Astrocyte (in vitro differentiated cells and primary cell): ENCODE data around the gene ATP6V0E1. TPM values are rescaled to one million over a fixed set of nuclear protein-coding genes. Genes with fewer than 3 reads are reported as not detected.

Experiments used
- DNase-seq: peaks from one replicate; pipeline ENCODE4 v3.0.0-alpha.2; 2010; ENCODE audit warnings: low read depth
- FAIRE-seq: peaks from 2 replicates; lab custom pipeline; 2011; peaks lifted over from hg19 to GRCh38; lab: Jason Lieb, UNC
- H2AFZ ChIP-seq: 2 replicates; pipeline ENCODE4 v1.6.0; 2012; ENCODE audit warnings: low read depth, low read length, inconsistent platforms
- H3K27ac ChIP-seq: 2 replicates; pipeline ENCODE4 v1.5.1; 2011; ENCODE audit warnings: low read depth, low read length, inconsistent platforms
- H3K27me3 ChIP-seq: 2 replicates; pipeline ENCODE4 v1.6.0; 2011; ENCODE audit warnings: low read length, inconsistent platforms; ENCODE audit not compliant: insufficient read depth
- H3K36me3 ChIP-seq: 2 replicates; pipeline ENCODE4 v1.5.1; 2011; ENCODE audit warnings: low read length, inconsistent platforms; ENCODE audit not compliant: insufficient read depth
- H3K4me1 ChIP-seq: 2 replicates; pipeline ENCODE4 v1.5.1; 2011; ENCODE audit warnings: low read length, inconsistent platforms; ENCODE audit not compliant: insufficient read depth
- H3K4me2 ChIP-seq: 2 replicates; pipeline ENCODE4 v1.6.0; 2012; ENCODE audit warnings: low read length, inconsistent platforms
- H3K4me3 ChIP-seq: 2 replicates; pipeline ENCODE4 v1.5.1; 2011; ENCODE audit warnings: low read depth, mild to moderate bottlenecking, low read length, inconsistent platforms; ENCODE audit not compliant: insufficient read depth
- H3K79me2 ChIP-seq: 2 replicates; pipeline ENCODE4 v1.6.0; 2012; ENCODE audit warnings: mild to moderate bottlenecking, low read length, inconsistent platforms; ENCODE audit not compliant: insufficient read depth
- H3K9ac ChIP-seq: 2 replicates; pipeline ENCODE4 v1.6.0; 2012; ENCODE audit warnings: mild to moderate bottlenecking, low read length, inconsistent platforms
- H3K9me3 ChIP-seq: 2 replicates; pipeline ENCODE4 v1.5.1; 2012; ENCODE audit warnings: low read depth, mild to moderate bottlenecking, low read length, inconsistent platforms; ENCODE audit not compliant: insufficient read depth
- H4K20me1 ChIP-seq: 2 replicates; pipeline ENCODE4 v1.6.0; 2012; ENCODE audit warnings: low read length, inconsistent platforms; ENCODE audit not compliant: insufficient read depth
- H3K27ac Mint-ChIP-seq: one replicate; pipeline ENCODE4 v1.8.0; 2021; ENCODE audit warnings: mild to moderate bottlenecking, mixed read lengths; ENCODE audit not compliant: unreplicated experiment
- H3K27me3 Mint-ChIP-seq: one replicate; pipeline ENCODE4 v1.8.0; 2021; ENCODE audit warnings: low read depth, mixed read lengths; ENCODE audit not compliant: unreplicated experiment
- H3K36me3 Mint-ChIP-seq: one replicate; pipeline ENCODE4 v1.8.0; 2021; ENCODE audit warnings: low read depth, mixed read lengths; ENCODE audit not compliant: unreplicated experiment
- H3K4me1 Mint-ChIP-seq: one replicate; pipeline ENCODE4 v1.8.0; 2021; ENCODE audit warnings: low read depth, mixed read lengths; ENCODE audit not compliant: unreplicated experiment
- H3K4me3 Mint-ChIP-seq: one replicate; pipeline ENCODE4 v1.8.0; 2021; ENCODE audit warnings: mild to moderate bottlenecking, moderate library complexity, mixed read lengths; ENCODE audit not compliant: unreplicated experiment
- H3K9me3 Mint-ChIP-seq: one replicate; pipeline ENCODE4 v1.8.0; 2021; ENCODE audit warnings: mild to moderate bottlenecking, mixed read lengths; ENCODE audit not compliant: unreplicated experiment
- EZH2 ChIP-seq: IDR thresholded peaks from 2 replicates; pipeline ENCODE4 v1.6.1; 2012; ENCODE audit warnings: mild to moderate bottlenecking, low read length, inconsistent platforms; ENCODE audit not compliant: insufficient read depth
- total RNA-seq: library from RNA; stranded (reverse); gene quantifications from 2 replicates; pipeline ENCODE4 v1.2.1, GENCODE V29; 2021
- TF ChIP-seq, protein P1 (sequence below): IDR thresholded peaks from 2 replicates; pipeline ENCODE4 v1.5.1; 2011; ENCODE audit warnings: low read depth, mild to moderate bottlenecking, inconsistent platforms, low read length, moderate library complexity; ENCODE audit not compliant: insufficient read depth

ATP6V0E1 gene
- total RNA-seq, 1 donor from 2014 or later: 327 TPM

DNA sequence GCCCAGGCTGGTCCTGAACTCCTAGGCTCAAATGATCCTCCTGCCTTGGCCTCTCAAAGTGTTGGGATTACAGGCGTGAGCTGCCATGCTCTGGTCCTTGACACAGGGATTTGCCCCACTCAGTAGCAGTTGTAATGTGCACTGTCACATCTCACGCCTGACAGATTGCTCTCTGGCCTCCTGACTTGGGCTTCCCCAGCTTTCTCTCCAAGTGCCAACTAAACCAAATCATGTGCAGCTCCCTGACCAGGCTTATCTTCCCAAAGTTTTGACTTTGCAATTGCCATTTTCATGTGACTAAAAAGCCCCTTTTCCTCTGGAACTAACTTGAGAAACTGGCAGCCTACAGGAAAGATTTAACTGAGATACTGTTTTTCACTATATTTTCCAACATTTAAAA lies 13.7 kb upstream of the ATP6V0E1 start:
- peaks cover 1% of the 10 kb centered on the region for H3K27me3 Mint-ChIP-seq
- FAIRE-seq (no peak), DNase-seq (no peak)
- TF ChIP-seq, protein P1, sequence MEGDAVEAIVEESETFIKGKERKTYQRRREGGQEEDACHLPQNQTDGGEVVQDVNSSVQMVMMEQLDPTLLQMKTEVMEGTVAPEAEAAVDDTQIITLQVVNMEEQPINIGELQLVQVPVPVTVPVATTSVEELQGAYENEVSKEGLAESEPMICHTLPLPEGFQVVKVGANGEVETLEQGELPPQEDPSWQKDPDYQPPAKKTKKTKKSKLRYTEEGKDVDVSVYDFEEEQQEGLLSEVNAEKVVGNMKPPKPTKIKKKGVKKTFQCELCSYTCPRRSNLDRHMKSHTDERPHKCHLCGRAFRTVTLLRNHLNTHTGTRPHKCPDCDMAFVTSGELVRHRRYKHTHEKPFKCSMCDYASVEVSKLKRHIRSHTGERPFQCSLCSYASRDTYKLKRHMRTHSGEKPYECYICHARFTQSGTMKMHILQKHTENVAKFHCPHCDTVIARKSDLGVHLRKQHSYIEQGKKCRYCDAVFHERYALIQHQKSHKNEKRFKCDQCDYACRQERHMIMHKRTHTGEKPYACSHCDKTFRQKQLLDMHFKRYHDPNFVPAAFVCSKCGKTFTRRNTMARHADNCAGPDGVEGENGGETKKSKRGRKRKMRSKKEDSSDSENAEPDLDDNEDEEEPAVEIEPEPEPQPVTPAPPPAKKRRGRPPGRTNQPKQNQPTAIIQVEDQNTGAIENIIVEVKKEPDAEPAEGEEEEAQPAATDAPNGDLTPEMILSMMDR: no peak
- no peak for TF ChIP-seq EZH2
- peaks cover 10% of the 10 kb centered on the region for H3K4me1 Mint-ChIP-seq
- Histone ChIP-seq H3K27ac (no peak overlapping the region), H3K4me1 (peaks cover 11% of the 10 kb centered on the region), H3K4me2 (no peak overlapping the region), H3K79me2 (no peaks in the 10 kb centered on the region), H3K9me3 (no peaks in the 10 kb centered on the region), H4K20me1 (no peaks in the 10 kb centered on the region), H3K36me3 (peaks cover 9% of the 10 kb centered on the region), H2AFZ (no peak overlapping the region), H3K27me3 (no peaks in the 10 kb centered on the region), H3K4me3 (no peak overlapping the region), H3K9ac (no peak overlapping the region)
- no peak overlapping the region for H3K4me3 Mint-ChIP-seq
- peaks cover 17% of the 10 kb centered on the region for H3K36me3 Mint-ChIP-seq
- H3K9me3 Mint-ChIP-seq: no peaks in the 10 kb centered on the region
- no peak overlapping the region for H3K27ac Mint-ChIP-seq

DNA sequence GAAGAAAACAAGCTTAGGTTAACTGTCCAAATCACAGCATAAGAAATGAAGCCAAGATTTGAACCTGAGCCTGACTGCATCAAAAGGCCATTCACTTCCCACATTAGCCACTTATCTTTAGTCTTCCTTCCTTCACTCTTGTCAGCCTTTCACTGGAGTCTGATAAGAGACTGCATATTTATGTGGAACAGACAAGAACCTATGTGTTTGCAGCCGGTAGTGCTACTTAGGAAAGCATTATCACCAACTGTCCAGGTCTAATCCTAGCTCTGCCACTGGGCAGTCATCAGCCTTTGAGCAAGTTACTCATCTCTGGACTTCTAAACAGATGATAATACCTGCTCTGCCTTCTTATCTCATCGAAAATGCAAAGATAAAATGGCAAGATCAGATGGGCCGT lies 12.1 kb upstream of the ATP6V0E1 start:
- peaks cover 9% of the 10 kb centered on the region for H3K36me3 ChIP-seq
- no peak for TF ChIP-seq EZH2
- TF ChIP-seq, protein P1: no peak
- no peaks in the 10 kb centered on the region for H4K20me1 ChIP-seq
- no peak overlapping the region for H3K9ac ChIP-seq
- FAIRE-seq (no peak), DNase-seq (no peak)
- Mint-ChIP-seq H3K4me1 (peaks cover 10% of the 10 kb centered on the region), H3K4me3 (no peak overlapping the region), H3K27ac (no peak overlapping the region), H3K36me3 (peaks cover 8% of the 10 kb centered on the region), H3K9me3 (no peaks in the 10 kb centered on the region), H3K27me3 (peaks cover 7% of the 10 kb centered on the region)
- H3K27me3 ChIP-seq: no peaks in the 10 kb centered on the region
- peaks cover 11% of the 10 kb centered on the region for H3K4me1 ChIP-seq
- H3K79me2 ChIP-seq: no peaks in the 10 kb centered on the region
- H2AFZ ChIP-seq: no peak overlapping the region
- no peaks in the 10 kb centered on the region for H3K9me3 ChIP-seq
- H3K27ac ChIP-seq: no peak overlapping the region
- H3K4me3 ChIP-seq: no peak overlapping the region
- H3K4me2 ChIP-seq: no peak overlapping the region

DNA sequence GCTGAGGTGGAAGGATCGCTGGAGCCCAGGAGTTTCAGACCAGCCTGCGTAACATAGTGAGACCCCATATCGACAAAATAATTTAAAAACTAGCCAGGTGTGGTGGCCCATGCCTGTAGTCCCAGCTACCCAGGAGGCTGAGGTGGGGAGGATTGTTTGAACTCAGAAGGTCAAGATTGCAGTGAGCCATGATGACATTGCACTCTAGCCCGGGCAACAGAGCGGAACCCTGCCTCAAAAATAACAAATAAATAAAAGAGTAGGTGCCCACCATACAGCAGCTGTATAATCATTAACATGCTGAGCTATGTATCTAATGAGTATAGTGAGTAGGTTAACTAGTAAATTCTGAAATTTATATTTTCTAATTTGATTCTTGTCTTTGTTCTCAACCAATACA lies 11.0 kb upstream of the ATP6V0E1 start:
- H3K4me2 ChIP-seq: no peak overlapping the region
- H3K79me2 ChIP-seq: no peaks in the 10 kb centered on the region
- H3K9me3 Mint-ChIP-seq: no peaks in the 10 kb centered on the region
- no peak overlapping the region for H3K27ac ChIP-seq
- H3K36me3 ChIP-seq: peaks cover 9% of the 10 kb centered on the region
- FAIRE-seq (no peak), DNase-seq (no peak)
- no peak overlapping the region for H3K9ac ChIP-seq
- H3K27me3 Mint-ChIP-seq: peaks cover 7% of the 10 kb centered on the region
- H3K36me3 Mint-ChIP-seq: peaks cover 8% of the 10 kb centered on the region
- no peaks in the 10 kb centered on the region for H3K27me3 ChIP-seq
- H3K4me3 ChIP-seq: no peak overlapping the region
- H3K9me3 ChIP-seq: no peaks in the 10 kb centered on the region
- peaks cover 11% of the 10 kb centered on the region for H3K4me1 ChIP-seq
- peaks cover 10% of the 10 kb centered on the region for H3K4me1 Mint-ChIP-seq
- no peak for TF ChIP-seq EZH2
- TF ChIP-seq, protein P1: no peak
- H2AFZ ChIP-seq: no peak overlapping the region
- no peaks in the 10 kb centered on the region for H4K20me1 ChIP-seq
- no peak overlapping the region for H3K4me3 Mint-ChIP-seq
- H3K27ac Mint-ChIP-seq: no peak overlapping the region
